GM18907 (cell line): Measurements from ENCODE around the gene SDCBP2.

Experiments
- ATAC-seq: cut with Tn5 transposase; IDR thresholded peaks from one replicate; pipeline ENCODE4 v1.9.1; 2021; ENCODE audit warnings: mild to moderate bottlenecking, moderate library complexity; ENCODE audit not compliant: unreplicated experiment

Gene SDCBP2

DNA sequence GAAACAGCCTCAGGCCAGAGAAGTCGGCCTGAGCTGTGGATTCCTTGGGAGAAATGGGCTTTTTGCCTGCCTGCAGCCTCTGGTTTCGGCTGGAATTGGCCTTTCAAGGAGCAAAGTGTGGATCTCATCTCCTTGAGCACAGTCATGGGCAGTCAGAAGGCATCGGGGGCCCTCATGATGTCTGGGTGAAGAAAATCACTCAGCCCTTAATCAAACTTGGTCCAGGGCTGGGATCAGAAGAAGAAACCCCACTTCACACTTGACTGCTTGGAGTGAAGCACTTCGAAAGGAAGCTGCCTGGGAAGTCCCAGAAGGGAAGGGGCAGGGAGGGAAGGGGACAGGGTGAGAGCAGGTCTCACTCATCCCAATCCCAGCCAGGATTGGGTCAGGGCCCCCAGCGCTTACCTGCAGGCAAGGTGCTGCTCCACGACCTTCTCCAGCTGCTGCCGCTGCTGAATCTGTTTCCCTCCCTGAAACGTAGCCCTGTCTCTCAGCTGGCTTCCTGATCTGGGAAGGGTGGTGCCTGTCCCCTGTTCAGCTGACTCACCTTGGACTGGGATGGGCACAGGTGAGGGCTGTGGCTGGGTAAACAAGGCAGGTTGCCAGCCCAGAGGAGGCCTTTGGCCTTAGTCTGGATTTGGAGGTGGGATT is at the start of gene SDCBP2:
TSS of gene SDCBP2 (minus strand) at position 460 of the 651 bp plus-strand sequence. CDS start 8,723 bp downstream, outside the sequence.
- ATAC-seq = no peak

GRCh38 chr20:1378735-1379125 is 49.8 kb upstream of the SDCBP2 start:
- ATAC-seq = no peak

- ATAC-seq = no peak
These were observed 49.2 kb upstream of the SDCBP2 start for GRCh38 chr20:1377984-1378734.

GRCh38 chr20:1377341-1377871 is 48.5 kb upstream of the SDCBP2 start:
- no peak for ATAC-seq

DNA sequence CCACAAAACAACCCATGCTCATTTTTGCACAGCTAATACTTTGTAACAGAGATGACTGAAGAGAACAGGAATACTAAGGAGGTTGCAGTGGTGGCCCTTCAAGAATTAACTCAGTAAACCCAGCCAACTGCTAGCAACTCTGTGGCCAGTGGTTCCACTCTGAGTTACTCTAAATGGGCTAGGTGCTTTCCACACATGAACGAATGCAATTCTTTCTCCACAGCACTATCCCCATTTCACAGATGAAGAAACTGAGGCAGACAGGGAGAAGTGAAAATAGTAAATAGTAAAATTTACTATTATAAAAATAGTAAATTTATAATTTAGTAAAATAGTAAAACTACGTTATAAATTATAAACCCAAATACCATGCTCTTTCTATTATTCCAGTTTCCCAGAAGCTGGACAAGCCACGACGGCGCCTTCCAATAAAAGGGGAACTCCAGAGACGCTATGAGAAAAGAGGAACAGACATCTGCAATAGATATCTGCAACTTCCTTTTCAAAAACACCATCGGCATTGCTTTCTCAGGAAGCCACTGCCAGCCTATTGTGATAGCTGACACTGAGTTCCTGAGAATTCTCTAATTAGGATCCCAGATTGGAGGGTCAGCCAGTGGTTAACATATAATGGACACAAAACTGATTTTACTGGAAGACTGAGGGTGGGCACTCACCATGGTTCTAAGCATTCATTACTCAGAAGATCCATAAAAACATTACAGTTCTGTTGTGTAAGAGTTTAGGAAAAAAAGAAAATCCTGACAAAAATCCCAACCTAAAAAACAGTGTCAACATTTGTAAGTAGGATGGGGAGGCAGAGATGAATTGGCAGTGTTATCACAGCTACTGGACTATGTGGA is 47.7 kb upstream of the SDCBP2 start:
- ATAC-seq = no peak

DNA sequence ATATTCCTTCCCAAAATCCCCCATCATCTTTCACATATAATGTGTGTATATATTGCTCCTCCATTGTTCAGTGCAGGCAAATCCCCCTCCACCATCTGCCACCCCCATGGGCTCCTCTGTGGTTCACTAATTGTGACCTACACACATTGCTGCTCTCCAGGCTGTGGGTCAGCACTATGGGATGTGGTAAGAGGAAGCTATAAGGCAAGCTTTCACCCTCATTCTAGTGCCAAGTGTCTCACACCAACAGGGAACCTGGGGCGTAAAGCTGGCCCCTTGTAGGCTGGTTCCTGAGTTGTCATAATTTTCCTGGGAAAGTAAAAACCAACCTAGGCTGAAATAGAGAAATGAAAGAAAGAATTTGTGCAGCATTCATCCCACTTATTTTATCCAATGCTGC is 47.1 kb upstream of the SDCBP2 start:
- ATAC-seq = no peak

GRCh38 chr20:1375515-1375914 is 46.6 kb upstream of the SDCBP2 start:
- no peak for ATAC-seq

DNA sequence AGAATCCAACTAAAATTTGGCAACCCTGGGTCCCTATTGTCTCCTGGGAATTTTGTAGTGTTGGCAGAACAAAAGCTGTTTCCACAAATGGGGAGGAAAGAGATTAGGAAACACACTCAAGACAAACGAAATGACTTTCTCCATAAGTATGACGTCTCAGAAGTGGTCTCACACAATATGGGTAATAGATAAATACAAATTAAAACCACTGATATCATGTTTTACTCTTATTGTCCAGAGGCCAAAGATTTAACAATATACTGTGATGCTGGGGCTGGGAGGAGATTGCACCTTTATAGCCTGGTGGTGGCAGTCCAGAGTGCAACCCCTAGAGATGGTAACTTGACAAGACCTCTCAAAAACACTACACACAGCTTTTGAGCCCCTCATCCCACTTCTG is 45.3 kb upstream of the SDCBP2 start:
- ATAC-seq = no peak

DNA sequence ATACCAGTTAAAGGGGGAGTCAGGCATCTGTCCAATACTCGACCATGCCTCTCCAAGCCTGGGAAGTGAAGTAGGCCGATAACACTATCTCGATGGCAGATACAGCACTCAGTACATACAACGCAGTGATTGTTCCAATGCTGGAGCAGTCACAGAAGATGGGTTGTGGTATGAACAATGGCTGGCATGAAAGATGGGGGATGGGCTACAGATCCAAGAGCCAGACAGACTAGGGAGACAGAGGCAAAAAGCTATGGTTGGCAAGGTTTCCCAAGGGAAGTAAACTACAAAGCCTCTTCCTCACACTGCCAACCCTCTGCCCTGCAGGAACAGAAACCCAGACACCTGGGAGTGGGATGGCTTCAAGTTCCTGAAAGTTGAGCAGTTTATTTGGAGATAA is 44.7 kb upstream of the SDCBP2 start:
- no peak for ATAC-seq

DNA sequence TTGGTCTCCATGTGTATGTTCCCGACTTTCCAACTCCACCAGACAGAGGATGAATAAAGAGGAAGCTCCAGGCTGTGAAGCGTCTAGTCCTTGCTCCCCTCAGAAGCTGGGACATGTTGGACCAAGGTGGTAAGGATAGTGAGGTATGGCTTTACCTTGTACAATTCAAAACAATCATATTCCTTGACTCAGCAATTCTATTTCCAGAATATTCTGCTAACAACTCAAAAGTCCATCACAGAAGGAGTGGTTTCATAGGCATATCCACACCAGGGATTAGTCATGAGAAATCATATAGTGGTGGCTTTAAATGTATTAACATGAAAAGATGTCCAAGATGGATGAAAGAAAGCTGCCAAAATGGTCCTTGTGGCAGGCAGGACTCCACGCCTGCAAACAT is 44.1 kb upstream of the SDCBP2 start:
- ATAC-seq = no peak

DNA sequence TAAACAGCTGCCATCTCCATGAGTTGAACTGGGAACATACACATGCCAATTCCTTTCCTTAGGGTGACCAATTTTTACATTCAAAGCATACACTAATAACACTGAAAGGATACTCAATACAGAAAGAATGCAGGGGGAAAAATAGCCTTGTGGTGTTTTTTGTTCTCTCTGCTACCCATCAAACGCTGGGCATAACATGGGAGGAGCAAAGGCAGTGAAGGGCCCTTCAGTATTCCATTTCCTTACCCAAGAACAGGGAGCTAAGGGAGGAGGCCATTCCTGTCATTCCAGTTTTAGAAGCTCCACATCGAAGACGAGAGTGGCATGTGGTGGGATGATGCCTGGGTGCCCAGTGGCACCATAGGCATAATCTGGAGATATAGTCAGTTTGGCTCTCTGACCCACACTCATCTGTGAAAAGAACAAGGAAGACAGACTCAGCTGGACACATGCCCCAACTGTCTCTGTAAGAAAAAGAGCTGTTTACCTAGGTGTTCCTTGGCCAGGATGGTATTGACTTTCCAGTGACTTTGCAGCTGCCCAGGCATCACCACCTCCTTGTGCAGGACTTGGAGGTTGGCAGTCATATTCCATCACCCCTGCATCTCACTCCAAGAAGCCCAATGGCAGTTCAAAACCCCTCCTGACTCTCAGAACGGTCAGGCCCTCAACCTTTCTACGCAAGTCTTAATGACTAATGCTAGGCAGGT is 43.0 kb upstream of the SDCBP2 start:
- ATAC-seq = no peak

DNA sequence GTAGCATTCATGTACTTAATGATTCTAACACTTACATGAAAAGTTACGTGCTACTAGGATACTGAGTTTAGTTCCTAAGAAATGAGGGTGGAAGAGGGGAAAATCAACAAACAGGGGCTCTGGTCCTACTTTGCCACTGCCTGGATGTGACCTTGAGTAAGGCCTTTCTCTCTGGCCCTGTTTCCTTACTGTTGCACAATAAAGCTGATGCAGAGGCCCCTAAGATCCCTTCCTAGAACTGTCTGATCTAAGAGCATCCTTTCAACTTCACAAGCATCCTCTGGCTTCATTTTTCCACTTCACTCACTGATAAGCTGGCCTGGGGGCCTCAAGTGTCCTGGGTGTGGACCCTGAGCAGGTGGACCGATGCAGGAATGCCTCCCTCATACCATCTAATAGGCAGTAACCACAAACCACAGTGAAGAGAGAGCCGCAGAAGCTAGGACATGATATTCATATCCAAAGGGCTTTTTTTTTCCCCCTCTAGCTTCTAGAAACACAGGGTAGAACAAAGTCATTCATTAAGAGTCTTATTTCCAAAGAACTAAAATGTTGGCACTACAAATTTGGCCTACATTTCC is 42.4 kb upstream of the SDCBP2 start:
- ATAC-seq = no peak

DNA sequence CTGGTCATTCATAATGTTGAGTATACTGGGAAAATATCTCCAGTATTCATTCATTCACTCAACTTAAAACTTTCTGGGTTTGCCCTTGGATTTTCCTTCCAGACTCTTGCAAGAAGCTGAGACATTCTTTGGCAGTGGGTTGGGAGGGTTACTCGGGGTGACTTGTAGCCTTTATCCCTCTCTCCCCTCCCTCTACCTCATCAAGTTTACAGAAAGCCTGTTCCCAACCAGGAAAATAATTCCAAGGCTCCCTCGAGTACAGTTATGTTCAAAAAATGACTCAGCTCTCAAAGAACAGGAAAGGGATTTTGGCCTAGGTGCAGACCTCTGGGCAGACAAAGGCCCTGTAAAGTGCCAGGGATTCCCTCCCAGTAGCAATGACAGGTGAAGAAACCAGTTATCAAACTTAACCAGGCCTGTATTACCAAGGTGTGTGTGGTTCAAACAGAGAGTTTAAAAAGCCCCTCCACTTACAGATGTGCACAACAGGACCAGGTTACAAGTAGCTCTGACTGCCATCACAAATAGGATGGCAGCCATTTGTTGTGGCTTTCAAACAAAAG is 41.7 kb upstream of the SDCBP2 start:
- no peak for ATAC-seq

DNA sequence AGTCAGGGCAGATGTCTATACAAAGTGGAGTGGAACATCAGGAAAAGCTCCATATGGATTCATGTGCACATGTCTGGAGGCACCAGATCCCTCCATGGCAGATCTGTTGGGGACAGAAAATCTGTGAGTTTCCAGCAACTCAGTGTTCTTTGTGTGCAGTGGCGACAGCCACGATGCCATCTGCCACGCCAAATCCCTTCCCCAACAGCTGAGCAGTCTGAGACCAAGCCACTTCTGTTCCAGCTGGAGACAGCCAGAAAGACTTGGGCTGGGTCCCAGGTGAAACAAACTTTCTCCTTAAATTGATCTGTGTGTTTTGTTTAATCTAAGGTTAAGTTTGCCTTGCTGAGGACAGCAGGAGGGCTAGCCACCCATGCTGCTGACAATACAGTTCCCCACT is 41.0 kb upstream of the SDCBP2 start:
- no peak for ATAC-seq

DNA sequence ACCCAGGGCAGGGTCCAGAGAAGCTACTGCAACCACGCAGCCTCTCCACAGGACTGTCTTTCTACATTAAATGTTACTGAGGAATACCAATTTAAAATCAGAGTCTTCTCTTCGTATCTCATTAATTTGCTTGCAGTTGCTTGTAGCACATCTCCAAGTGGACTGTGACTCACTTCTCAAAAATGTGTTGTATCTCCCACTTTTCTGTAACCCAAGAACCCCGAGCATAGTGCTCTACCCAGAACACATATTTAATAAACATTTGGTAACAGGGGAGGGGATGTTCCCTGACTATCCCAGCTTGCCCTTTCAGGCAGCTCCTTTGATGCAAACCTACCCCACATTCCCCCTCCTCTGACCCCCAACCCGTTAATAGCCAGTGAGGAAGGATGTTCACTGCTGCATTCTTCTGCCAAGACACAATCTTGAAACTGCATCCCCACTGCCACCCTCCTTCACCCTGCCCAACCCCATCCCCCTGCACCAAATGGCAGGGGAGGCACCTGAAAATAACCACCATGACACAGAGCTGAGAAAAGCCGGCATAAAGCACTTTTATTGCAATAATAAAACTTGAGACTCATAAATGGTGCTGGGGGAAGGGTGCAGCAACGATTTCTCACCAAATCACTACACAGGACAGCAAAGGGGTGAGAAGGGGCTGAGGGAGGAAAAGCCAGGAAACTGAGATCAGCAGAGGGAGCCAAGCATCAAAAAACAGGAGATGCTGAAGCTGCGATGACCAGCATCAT is 39.7 kb upstream of the SDCBP2 start:
- ATAC-seq = no peak

GRCh38 chr20:1367479-1367878 is 38.5 kb upstream of the SDCBP2 start:
- no peak for ATAC-seq

DNA sequence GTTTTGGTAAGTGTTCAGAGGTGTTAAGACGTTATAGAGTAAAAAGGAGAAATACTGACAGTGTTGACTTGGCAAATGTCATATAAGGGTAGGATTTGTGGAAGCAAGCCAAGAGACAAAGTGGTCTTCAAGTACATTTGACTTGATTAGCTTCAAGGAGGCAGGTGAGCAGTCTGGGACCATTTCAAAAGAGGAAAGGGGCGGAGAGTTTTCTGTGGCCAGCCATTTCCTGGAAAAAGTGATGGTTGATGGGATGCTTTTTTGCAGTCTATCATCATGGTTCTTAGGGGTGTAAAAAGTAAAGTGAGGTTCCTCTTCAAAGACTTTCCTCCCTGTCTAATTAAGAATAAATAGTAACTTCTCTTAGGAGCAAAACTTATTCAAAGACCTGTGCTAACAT is 35.2 kb upstream of the SDCBP2 start:
- no peak for ATAC-seq

DNA sequence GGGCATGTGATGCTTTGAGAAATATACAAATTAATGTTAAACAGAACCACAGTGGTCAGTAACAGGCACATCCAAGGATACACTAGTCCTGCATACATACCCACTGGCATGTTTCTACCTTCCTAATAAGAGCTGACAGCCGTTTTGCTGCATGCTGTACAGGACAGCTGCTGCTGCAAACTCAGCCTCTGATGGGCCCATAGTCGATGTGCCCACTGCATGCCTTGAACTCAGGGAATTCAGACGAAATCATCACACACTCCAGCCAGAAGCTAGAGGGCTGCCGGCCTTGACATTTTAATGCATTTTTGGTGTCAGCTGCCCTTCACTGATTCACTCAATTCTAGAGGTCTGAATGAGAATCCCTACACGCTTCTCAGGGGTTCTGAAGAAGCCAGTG is 34.6 kb upstream of the SDCBP2 start:
- ATAC-seq = no peak

DNA sequence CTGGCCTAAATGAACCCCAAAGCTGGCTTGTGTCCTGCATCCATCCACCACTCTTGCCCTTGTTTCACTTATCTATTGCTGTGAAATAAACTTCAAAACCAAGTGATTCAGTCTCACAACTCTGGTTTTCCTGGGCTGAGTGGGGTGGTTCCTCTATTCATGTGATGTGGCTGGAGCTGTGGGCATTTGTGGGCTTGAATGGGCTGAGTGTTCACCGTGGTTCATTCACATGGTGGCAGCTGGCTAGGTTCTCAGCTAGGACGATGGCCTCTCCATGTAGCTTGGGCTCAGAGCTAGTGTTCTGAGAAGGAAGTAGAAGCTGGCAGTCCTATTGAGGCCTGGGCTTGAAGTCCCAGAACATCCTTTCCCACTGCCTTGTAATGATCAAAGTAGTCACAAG is 33.5 kb upstream of the SDCBP2 start:
- ATAC-seq = no peak
